Psoas muscle (tissue), 8 donors: ENCODE measurements around the gene DLGAP1. TPM values are rescaled to one million over a fixed set of nuclear protein-coding genes. Genes with fewer than 3 reads are reported as not detected.

Experiments
- ATAC-seq, 4 donors: fragments of 200-7000 bp; cut with Tn5 transposase; one replicate each; pipeline ENCODE4 v1.9.1; 2020; ENCODE audit warnings: moderate library complexity in 3 of 4, mild to moderate bottlenecking in 2 of 4
- DNase-seq, 2 donors: peaks; one replicate each; pipeline ENCODE4 v3.0.0-alpha.2; 2020
- H3K27ac ChIP-seq: fragments of 200-600 bp; one replicate; pipeline ENCODE4 v1.8.0; 2022
- H3K27me3 ChIP-seq, 3 donors: fragments of 200-600 bp in 1 of 3; one replicate each; pipeline versions ENCODE4 v1.6.1 to v1.8.0; 2013 to 2022; ENCODE audit warnings: low read length in 2 of 3, mild to moderate bottlenecking in 2 of 3, moderate library complexity in 1 of 3; ENCODE audit not compliant: insufficient read depth in 3 of 3
- H3K36me3 ChIP-seq, 2 donors: fragments of 200-600 bp in 1 of 2; one replicate each; pipeline versions ENCODE4 v1.6.1 to v1.8.0; 2013 to 2022; ENCODE audit warnings: low read depth in 1 of 2, mild to moderate bottlenecking in 1 of 2, moderate library complexity in 1 of 2; ENCODE audit not compliant: insufficient read depth in 1 of 2
- H3K4me1 ChIP-seq: fragments of 200-600 bp; one replicate; pipeline ENCODE4 v1.8.0; 2022
- H3K4me3 ChIP-seq: fragments of 200-600 bp; one replicate; pipeline ENCODE4 v1.8.0; 2022; ENCODE audit warnings: mild to moderate bottlenecking
- H3K9me3 ChIP-seq: fragments of 200-600 bp; one replicate; pipeline ENCODE4 v1.8.0; 2022
- CTCF ChIP-seq: fragments of 200-600 bp; IDR thresholded peaks from one replicate; pipeline ENCODE4 v1.8.0; 2022; ENCODE audit warnings: antibody characterized with exemption
- WGBS, 3 donors: extraction: QIAGEN DNeasy Blood & Tissue Kit; methylation state at CpG; one replicate each; pipeline versions ENCODE4 v1.1.6 to v1.1.7; 2013; 5-methylcytosine and 5-hydroxymethylcytosine counted together
- intact Hi-C, 2 donors: fragments of 100-400 bp; cut with DNase I; formaldehyde crosslinking; loops; one replicate each; pipeline versions ENCODE4 v1.11.0 to v1.14.2; 2022
- polyA plus RNA-seq, 3 donors: library from polyadenylated mRNA; stranded (reverse); fragments of 200-250 nt; gene quantifications; one replicate each; pipeline ENCODE4 v1.2.3, GENCODE V29; 2013
- total RNA-seq, 4 donors: library from RNA; stranded (reverse); fragmentation: NEBNext Ultra II Directional in 2 of 4; extraction: Animal tissue kit (Norgen Biotek cat#: 25700) in 2 of 4; gene quantifications; one replicate each; pipeline versions ENCODE4 v1.2.1 to v1.2.4, GENCODE V29; 2021 to 2023
- donor health status: healthy with polysubstance abuse.
- donor health status: DM: no; HTN: no; CAD: no; lungs with moderate emphysema.
- donor health status: Bipolar disorder and iron deficiency.
- donor health status: healthy.
- donor health status: DM: yes; HTN: yes; CAD: no.
- donor health status: DM: no; HTN: no; CAD: no.
- donor health status: DM: no; HTN: no; CAD: no.
- donor health status: DM: yes; HTN: yes; CAD: no.

DLGAP1 gene
- total and polyA plus RNA-seq, 7 donors: 0.09 to 0.26 (median 0.16) TPM; not detected in 1

GRCh38 chr18:3552305-3552704, 902.8 kb downstream of the DLGAP1 start:
- H3K4me1 ChIP-seq: no peaks in the 10 kb centered on the region
- no peak overlapping the region for H3K4me3 ChIP-seq
- DNase-seq (no peak), ATAC-seq (no peak)
- TF ChIP-seq CTCF: no peak
- H3K27ac ChIP-seq: no peak overlapping the region
- intact Hi-C loops: no loop called here
- H3K9me3 ChIP-seq: no peaks in the 10 kb centered on the region
- 87 to 91% (median 90%) methylated on average over 3 of the region's 3 CpGs for WGBS, 3 donors
- no peaks in the 10 kb centered on the region for H3K27me3 ChIP-seq
- H3K36me3 ChIP-seq: no peaks in the 10 kb centered on the region

GRCh38 chr18:3547891-3548615, 907.1 kb downstream of the DLGAP1 start:
- ATAC-seq (no peak), DNase-seq (no peak)
- H3K4me3 ChIP-seq: no peak overlapping the region
- no peak for TF ChIP-seq CTCF
- H3K4me1 ChIP-seq: no peaks in the 10 kb centered on the region
- no peaks in the 10 kb centered on the region for H3K36me3 ChIP-seq
- H3K27me3 ChIP-seq: no peaks in the 10 kb centered on the region
- intact Hi-C loops: no loop called here
- 35 to 41% (median 41%) methylated on average over 4 of the region's 4 CpGs for WGBS, 3 donors
- no peak overlapping the region for H3K27ac ChIP-seq
- H3K9me3 ChIP-seq: no peaks in the 10 kb centered on the region

- Histone ChIP-seq H3K27me3 (no peaks in the 10 kb centered on the region), H3K4me3 (no peak overlapping the region), H3K4me1 (no peaks in the 10 kb centered on the region), H3K36me3 (no peaks in the 10 kb centered on the region), H3K27ac (no peak overlapping the region), H3K9me3 (no peaks in the 10 kb centered on the region)
- 80 to 87% (median 82%) methylated on average over 5 of the region's 5 CpGs for WGBS, 3 donors
- DNase-seq (no peak), ATAC-seq (no peak)
- intact Hi-C loops: no loop called here
- no peak for TF ChIP-seq CTCF
These were observed 909.0 kb downstream of the DLGAP1 start for GRCh38 chr18:3546106-3546505.

GRCh38 chr18:3544537-3544936, 910.6 kb downstream of the DLGAP1 start:
- 89 to 98% (median 97%) methylated on average over 2 of the region's 2 CpGs for WGBS, 3 donors
- H3K36me3 ChIP-seq: no peaks in the 10 kb centered on the region

More at GRCh38 chr18:3544537-3544936, 910.6 kb downstream of the DLGAP1 start:
- no peak overlapping the region for H3K27ac ChIP-seq
- no peak overlapping the region for H3K4me3 ChIP-seq
- H3K4me1 ChIP-seq: no peaks in the 10 kb centered on the region
- ATAC-seq: no peak
- H3K27me3 ChIP-seq: no peaks in the 10 kb centered on the region
- DNase-seq: no peak
- no peaks in the 10 kb centered on the region for H3K9me3 ChIP-seq
- intact Hi-C loops: no loop called here
- no peak for TF ChIP-seq CTCF
